ENCODE measurements around the gene MYO7A. TPM values are rescaled to one million over a fixed set of nuclear protein-coding genes. Genes with fewer than 3 reads are reported as not detected.
A peak's percentile ranks its signal among the peaks of the same experiment; 100 is the strongest.

MYO7A gene
- total RNA-seq, 1 experiment from 2014 or later, result 3.5 TPM

GRCh38 chr11:77167111-77167626 is 39.1 kb downstream of the MYO7A start:
- Histone ChIP-seq H4K20me1 (ENCODE audit: insufficient read depth) (no peaks in the 10 kb centered on the region), H2AFZ (no peak overlapping the region), H3K4me3 (no peak overlapping the region), H3K36me3 (ENCODE audit: low read depth) (no peaks in the 10 kb centered on the region), H3K27me3 (ENCODE audit: insufficient read depth, low read depth) (peaks cover 53% of the 10 kb centered on the region), H3K4me1 (replicated peaks; ENCODE audit: insufficient read depth) (peaks cover 8% of the 10 kb centered on the region; the same call in 1 of the 2 replicates), H3K9me2 (ENCODE audit: insufficient read depth) (no peaks in the 10 kb centered on the region), H3K27ac (no peak overlapping the region), H3K4me2 (no peak overlapping the region), H3K9me3 (ENCODE audit: insufficient read depth, low read depth) (no peaks in the 10 kb centered on the region), H3F3A (ENCODE audit: insufficient read depth, low read depth) (no peaks in the 10 kb centered on the region), H3K79me2 (ENCODE audit: low read depth) (no peaks in the 10 kb centered on the region)
- TF ChIP-seq CTCF (conservative IDR thresholded peaks at IDR 0.05) (no peak), EZH2 (IDR thresholded peaks at IDR 0.05; ENCODE audit: low read depth) (no peak)
- POLR2A ChIA-PET (ENCODE audit: unreplicated experiment), result no interaction called here
- no peak for DNase-seq
- intact Hi-C loops (cut with micrococcal nuclease; ENCODE audit: unreplicated experiment), result no loop called here
- CTCF ChIA-PET, result interaction anchor here (0.9 kb wide), 1 partner anchor 40 kb away, joined by 5 read pairs; no protein-coding TSS in a partner anchor
- BruUV-seq (replicated peaks), result no TSS peak

- ChIA-PET POLR2A (ENCODE audit: unreplicated experiment) (interaction anchor here (0.5 kb wide), 1 partner anchor 421 kb away, joined by 3 read pairs; no protein-coding TSS in a partner anchor), CTCF (interaction anchor here (0.9 kb wide), 1 partner anchor 41 kb away, joined by 5 read pairs; no protein-coding TSS in a partner anchor)
- Histone ChIP-seq H3K4me1 (replicated peaks; ENCODE audit: insufficient read depth) (peaks cover 8% of the 10 kb centered on the region; the same call in 1 of the 2 replicates), H2AFZ (no peak overlapping the region), H3K27me3 (ENCODE audit: insufficient read depth, low read depth) (peaks cover 47% of the 10 kb centered on the region), H3K9me2 (ENCODE audit: insufficient read depth) (no peaks in the 10 kb centered on the region), H3K9me3 (ENCODE audit: insufficient read depth, low read depth) (no peaks in the 10 kb centered on the region), H3F3A (ENCODE audit: insufficient read depth, low read depth) (no peaks in the 10 kb centered on the region), H3K4me3 (no peak overlapping the region), H3K4me2 (no peak overlapping the region), H4K20me1 (ENCODE audit: insufficient read depth) (no peaks in the 10 kb centered on the region), H3K79me2 (ENCODE audit: low read depth) (no peaks in the 10 kb centered on the region), H3K36me3 (ENCODE audit: low read depth) (no peaks in the 10 kb centered on the region), H3K27ac (no peak overlapping the region)
- BruUV-seq (replicated peaks), result no TSS peak
- intact Hi-C loops (cut with micrococcal nuclease; ENCODE audit: unreplicated experiment), result no loop called here
- TF ChIP-seq EZH2 (IDR thresholded peaks at IDR 0.05; ENCODE audit: low read depth) (no peak), CTCF (conservative IDR thresholded peaks at IDR 0.05) (no peak)
- no peak for DNase-seq
Measured at GRCh38 chr11:77167791-77168190, 39.7 kb downstream of the MYO7A start.

- peaks cover 8% of the 10 kb centered on the region; the same call in 1 of the 2 replicates for H3K4me1 ChIP-seq (replicated peaks; ENCODE audit: insufficient read depth)
- H2AFZ ChIP-seq, result no peak overlapping the region
- no TSS peak for BruUV-seq (replicated peaks)
- H3K4me2 ChIP-seq, result no peak overlapping the region
- no peak overlapping the region for H3K27ac ChIP-seq
- no peak overlapping the region for H3K4me3 ChIP-seq
- H4K20me1 ChIP-seq (ENCODE audit: insufficient read depth), result no peaks in the 10 kb centered on the region
- H3K27me3 ChIP-seq (ENCODE audit: insufficient read depth, low read depth), result peaks cover 26% of the 10 kb centered on the region; the same call in 1 of the 2 replicates
- POLR2A ChIA-PET (ENCODE audit: unreplicated experiment), result interaction anchor here (0.7 kb wide), 1 partner anchor 708 kb away, joined by 3 read pairs; no protein-coding TSS in a partner anchor
- no peaks in the 10 kb centered on the region for H3K79me2 ChIP-seq (ENCODE audit: low read depth)
- H3K9me3 ChIP-seq (ENCODE audit: insufficient read depth, low read depth), result no peaks in the 10 kb centered on the region
- intact Hi-C loops (cut with micrococcal nuclease; ENCODE audit: unreplicated experiment), result loop anchor here (2.0 kb wide), 1 partner anchor 39 kb away; no protein-coding TSS in a partner anchor
- H3F3A ChIP-seq (ENCODE audit: insufficient read depth, low read depth), result no peaks in the 10 kb centered on the region
- DNase-seq, result peak; percentile 73 to 82
- CTCF ChIA-PET, result interaction anchor here (1.0 kb wide), 1 partner anchor 43 kb away, joined by 6 read pairs; no protein-coding TSS in a partner anchor
- no peak for TF ChIP-seq EZH2 (IDR thresholded peaks at IDR 0.05; ENCODE audit: low read depth)
- no peak for TF ChIP-seq CTCF (conservative IDR thresholded peaks at IDR 0.05)
- no peaks in the 10 kb centered on the region for H3K36me3 ChIP-seq (ENCODE audit: low read depth)
- H3K9me2 ChIP-seq (ENCODE audit: insufficient read depth), result no peaks in the 10 kb centered on the region
Measured at GRCh38 chr11:77170107-77170506, 42.1 kb downstream of the MYO7A start.
